Epithelial cell of alveolus of lung (primary cell): ENCODE measurements around the gene METTL27. TPM values are rescaled to one million over a fixed set of nuclear protein-coding genes. Genes with fewer than 3 reads are reported as not detected.

Experiments used
- total RNA-seq: library from RNA; depleted of rRNA; stranded (reverse); fragments of >200 nt; gene quantifications from 2 replicates; pipeline ENCODE4 v1.2.1, GENCODE V29; 2015

The METTL27 gene
- total RNA-seq = 8.1 and 11.4 TPM in 2 replicates

GRCh38 chr7:73842067-73842976 is at the start of gene METTL27:
Gene METTL27 (minus strand): TSS chr7:73842516. CDS start chr7:73842140, 376 bp downstream.

GRCh38 chr7:73860859-73861258 is 18.5 kb upstream of the METTL27 start, which contains the start of gene TMEM270:
Gene TMEM270 (plus strand): TSS chr7:73861159. CDS start chr7:73861195, 36 bp downstream.

GRCh38 chr7:73830681-73831583 is 11.4 kb downstream of the METTL27 start, which contains the start of gene CLDN4:
Gene CLDN4 (plus strand): TSS chr7:73830996. CDS start chr7:73831202, 206 bp downstream.

Other genes starting within 250 kb of the METTL27 start
- 2.3 TPM in 1 of 2 replicates, not detected in the other for gene MLXIPL, start 218.0 kb downstream of the METTL27 start, total RNA-seq
- 5.4 and 5.8 TPM in 2 replicates for gene VPS37D, start 174.7 kb downstream of the METTL27 start, total RNA-seq
- 6.3 and 7.6 TPM in 2 replicates for gene DNAJC30, start 159.1 kb downstream of the METTL27 start, total RNA-seq
- gene BUD23, start 158.9 kb downstream of the METTL27 start, total RNA-seq = 46.1 and 73.8 TPM in 2 replicates
- 2.5 and 9.3 TPM in 2 replicates for gene STX1A, start 122.8 kb downstream of the METTL27 start, total RNA-seq
- 9.3 and 19.0 TPM in 2 replicates for gene ABHD11, start 103.7 kb downstream of the METTL27 start, total RNA-seq
- gene CLDN3, start 72.2 kb downstream of the METTL27 start, total RNA-seq = not detected in 2 replicates
- 3.2 and 5.2 TPM in 2 replicates for gene CLDN4, start 11.5 kb downstream of the METTL27 start, total RNA-seq
- not detected in 2 replicates for gene TMEM270, start 18.6 kb upstream of the METTL27 start, total RNA-seq
- gene ELN, start 185.7 kb upstream of the METTL27 start, total RNA-seq = 2.3 and 16.4 TPM in 2 replicates
- gene LIMK1, start 241.3 kb upstream of the METTL27 start, total RNA-seq = 28.3 and 60.1 TPM in 2 replicates